Measurements from ENCODE around the gene ATXN8OS.
"Not testable (repeated sequence)": the region's sequence is repeated elsewhere in the genome, so short reads cannot be mapped to it uniquely, and the experiment has no call there.

The ATXN8OS gene

DNA sequence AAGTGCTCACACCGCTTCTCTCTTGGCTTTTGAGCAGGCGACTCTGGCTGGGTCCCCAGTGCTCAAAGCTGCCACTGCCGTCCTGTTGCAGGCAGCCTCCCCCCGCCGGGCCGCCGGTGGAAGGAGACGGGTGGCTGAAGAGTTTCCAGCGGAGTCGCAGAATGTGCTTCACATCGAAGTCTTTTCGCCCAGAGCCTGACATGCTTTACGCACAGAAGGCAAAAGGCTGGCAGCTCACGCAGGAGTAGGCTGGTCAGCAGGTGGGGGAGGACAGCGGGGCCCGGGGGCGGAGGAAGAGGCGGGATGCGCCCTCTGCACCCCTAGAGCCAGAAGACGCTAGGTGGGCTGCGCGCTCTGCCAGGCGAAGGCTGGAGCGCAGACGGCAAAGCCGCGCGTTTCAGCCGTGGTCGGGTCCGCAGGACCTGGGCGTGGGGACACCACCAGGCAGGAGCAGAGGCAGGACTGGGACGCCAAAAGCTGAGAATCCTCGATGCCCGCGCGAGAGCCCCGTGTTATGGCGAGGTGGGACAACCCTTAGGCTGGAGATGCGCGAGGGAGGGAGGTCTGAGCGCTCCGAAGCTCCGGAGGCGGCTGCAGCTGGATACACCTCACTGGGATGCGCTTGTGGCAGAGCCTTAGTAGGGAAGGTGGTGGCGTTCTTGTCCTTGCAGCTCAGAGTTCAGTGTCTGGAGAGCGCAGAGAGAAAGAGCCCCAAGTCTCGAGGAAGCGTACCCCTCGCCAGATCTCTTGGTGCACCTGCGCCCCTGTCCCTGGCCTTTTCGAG, at the start of gene ATXN8OS:
Gene ATXN8OS, plus strand, starts transcription at position 329 of the 784 bp plus-strand sequence.
- DNase-seq = no peak

DNA sequence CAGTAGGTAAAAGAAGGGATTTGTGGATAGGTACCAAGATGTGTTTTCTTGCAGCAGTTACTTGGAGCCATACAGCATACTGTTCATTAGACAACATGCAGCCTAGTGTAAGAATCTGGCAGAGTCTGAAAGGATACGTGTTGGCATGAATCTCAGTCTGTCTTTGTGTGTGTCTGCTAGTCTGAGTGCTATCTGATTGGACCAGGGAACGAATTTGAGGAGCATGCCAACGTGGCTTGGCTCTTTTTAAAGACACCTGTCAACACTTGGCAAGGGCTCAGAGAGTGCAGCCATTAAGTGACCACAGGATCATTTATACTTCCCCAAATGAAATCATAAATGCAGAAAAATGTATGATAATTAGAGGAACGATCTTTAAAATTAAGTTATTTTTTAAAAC, 27.6 kb upstream of the ATXN8OS start:
- no peak for DNase-seq

DNA sequence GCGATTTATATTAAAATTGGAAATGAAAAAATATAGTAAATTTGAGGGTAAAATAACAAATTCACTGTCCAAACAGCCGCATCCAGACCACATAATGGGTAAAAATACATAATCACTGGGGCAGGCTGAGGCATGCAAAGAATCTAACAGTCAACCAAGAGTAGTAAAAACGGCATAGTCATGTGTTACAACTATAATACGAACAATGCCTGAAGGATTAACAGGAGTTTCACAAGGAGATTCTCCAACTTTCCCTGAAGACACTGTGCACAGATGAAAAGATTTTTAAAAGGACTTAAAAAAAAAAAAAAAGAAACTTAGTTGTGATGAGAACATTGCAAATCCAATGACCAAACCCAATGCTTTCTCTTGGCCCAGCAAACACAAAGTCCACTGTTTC, 20.4 kb upstream of the ATXN8OS start:
- DNase-seq = no peak

DNA sequence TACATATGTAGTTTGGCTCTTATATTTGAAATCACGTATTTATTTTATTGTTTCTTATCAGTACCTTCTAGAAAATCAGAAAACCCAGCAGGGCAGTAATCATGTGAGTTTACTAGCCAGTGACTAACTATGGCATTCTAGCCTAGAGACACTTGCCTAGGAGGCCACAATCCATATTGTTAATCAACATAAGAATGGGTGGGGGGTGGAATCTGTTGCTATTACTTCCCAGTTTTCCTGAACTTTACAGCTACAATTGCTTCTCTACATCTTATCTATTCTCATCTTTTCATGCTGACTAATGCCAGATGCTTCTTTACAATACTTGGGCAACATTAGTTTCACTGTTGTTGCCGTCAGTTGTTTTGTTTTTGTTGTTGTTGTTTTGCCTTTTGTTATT, 18.7 kb upstream of the ATXN8OS start:
- no peak for DNase-seq

DNA sequence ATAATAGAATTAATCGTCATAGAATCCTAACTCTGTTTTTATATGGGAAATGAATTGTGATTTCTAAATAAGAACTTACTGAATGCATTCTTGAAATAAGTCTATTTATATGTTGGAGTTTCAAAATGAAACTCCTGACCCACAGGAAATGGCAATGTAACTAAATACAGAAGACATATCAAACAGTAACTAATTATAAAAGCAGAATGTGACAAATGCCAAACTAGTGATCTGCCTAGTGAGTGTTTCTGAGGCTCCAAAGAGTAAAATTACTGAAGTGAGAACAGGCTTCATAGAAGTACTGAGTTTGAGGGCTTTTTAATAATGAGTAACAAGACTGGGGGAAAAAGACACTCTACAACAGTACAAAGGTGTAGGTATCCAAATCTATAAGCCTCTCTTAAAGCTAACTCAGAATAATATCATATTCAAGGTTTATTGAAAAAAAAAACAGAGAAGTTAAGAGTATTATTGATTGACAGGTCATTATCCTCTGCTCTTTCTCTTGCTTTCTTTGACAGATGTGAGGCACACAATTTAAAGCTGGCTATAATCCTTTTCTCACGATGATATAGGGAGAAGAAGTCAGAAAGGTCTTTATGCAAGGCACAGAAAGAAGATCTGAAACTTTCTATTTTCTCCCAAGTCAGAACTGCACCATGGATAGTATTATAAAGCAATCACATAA, 17.4 kb upstream of the ATXN8OS start:
- DNase-seq = no peak

DNA sequence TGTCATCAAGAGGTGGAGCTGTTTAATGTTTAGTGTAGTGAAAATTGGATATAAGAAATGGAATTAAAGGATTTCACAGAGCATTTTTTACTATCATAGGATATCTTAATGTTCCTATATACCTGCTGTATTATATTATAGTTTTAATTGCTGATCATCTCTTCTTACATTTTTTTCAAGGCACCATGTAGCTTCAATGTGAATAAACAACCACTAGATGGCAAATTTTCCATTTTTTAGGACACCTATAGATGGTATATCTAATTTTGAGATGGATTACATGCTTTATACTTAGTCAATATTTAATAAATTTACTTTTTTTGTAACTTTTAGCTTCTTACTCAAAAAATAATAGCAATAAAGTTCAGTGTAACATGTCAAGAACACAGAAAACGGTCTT, 9.0 kb upstream of the ATXN8OS start:
- no peak for DNase-seq

DNA sequence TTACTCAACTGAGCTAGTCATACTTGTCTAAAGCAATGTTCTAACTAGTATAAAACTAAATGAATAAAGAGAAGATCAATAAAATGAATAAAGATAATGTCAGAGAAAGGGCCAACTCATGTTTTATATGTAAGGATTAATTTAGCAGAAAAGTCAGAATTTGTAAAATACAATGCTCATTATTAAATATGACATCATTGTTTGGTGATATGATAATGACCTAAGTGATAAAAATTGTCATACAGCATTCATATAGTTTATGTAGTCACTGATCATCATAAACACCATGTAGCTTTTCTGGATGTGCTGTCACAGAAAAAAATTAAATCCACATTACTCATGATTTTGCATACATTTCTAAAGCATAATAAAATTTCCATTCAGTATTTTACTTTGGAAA, 3.1 kb upstream of the ATXN8OS start:
- DNase-seq = no peak

DNA sequence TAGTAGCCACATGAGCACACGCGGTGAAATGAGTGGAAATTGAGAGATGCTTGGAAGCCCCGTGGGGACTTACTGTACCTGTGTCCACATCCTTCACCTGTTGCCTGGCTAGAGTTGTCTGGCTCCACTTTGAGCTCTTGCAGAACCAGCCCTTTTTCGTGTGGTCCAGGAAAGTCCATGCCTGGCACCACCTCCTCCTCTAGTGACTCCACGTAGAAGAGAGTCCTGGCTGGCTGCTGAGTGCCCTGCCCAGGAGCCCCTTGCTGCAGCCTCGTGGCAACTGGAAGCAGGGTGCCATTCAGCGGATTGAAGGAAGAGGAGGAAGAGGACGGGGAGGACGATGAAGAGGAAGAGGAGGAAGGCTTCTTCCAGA, 515 bp upstream of the ATXN8OS start:
- no peak for DNase-seq

DNA sequence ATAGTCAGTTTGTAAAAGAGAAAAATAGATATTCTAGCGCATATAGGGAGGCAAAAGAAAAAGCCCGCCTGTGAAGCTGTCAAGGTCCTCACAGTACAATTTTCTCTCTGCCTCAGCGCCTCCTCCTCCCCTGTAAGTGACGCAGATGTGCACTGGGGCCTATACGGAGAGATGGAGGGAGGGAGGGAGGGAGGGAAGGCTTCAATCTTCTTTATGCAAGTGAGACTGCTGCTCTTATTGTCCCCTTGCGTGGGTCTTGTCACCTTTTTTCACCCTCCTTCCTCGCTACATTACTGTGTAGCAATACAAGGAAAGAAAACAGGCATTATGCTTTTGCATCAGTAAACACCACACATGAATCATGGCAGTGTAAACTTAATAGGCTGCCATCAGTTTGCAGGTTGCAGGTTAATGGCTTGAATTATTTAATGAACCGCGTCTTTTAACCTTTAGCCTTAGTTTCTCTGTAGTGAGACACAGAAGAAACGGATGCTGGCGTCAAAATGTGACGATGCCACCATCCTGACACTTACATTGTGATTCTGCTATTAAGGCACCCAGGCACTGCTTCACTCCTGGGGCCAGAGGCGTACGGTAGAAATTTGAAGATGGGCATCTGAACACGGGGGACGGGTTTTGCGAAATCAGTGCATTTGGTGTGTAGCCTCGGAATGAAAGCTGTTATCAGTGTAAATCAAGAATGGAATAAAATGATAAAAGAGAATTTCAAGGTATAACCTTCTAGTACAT, 905 bp downstream of the ATXN8OS start, which contains the start of gene KLHL1:
Gene KLHL1, minus strand, starts transcription at position 97 of the 750 bp plus-strand sequence. CDS start 753 bp downstream, outside the sequence.
- no peak for DNase-seq

DNA sequence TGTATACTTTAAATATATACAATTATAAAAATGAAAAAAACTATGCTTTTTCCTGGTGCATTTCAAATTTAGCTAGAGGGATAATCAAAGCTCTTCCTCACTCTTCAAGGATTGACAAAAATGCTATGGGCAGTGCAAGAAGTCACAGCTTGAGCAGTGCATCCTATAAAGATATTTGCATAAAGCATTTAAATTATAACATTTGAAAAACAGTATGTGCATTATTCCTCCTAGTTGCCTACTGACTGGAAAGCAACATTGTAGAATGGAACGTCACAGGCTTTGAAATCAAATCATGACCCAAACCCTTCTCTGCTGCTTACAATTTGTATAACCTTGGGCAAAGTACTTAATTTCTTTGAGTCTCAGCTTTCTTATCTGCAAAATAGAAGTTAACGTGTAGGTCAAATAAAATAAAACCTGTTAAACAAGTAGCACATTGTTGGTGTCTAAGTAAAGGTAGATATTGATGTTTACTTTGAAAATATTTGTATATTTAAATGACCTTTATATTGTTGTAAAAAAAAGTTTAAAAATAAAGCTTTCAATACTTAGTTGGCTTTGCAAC, 9.8 kb downstream of the ATXN8OS start:
- no peak for DNase-seq

DNA sequence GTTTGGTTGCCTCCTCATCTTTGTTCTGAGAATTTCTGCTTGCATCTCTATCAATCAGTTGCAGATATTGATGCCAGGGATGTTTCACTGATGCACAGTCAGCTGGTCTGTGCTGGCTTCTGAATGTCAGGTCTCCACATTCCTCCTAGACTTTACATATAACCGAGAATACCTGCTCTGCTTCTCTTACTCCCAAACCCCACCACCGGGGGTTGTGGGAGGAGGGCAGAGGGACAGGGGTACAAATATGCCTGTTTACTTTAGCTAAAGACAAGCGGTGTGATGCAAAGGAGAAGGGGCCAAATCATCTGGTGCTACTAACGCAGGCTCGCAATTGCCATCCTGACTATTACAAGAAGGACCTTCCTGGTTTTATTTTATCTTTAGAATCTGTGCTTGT, 18.1 kb downstream of the ATXN8OS start:
- no peak for DNase-seq

DNA sequence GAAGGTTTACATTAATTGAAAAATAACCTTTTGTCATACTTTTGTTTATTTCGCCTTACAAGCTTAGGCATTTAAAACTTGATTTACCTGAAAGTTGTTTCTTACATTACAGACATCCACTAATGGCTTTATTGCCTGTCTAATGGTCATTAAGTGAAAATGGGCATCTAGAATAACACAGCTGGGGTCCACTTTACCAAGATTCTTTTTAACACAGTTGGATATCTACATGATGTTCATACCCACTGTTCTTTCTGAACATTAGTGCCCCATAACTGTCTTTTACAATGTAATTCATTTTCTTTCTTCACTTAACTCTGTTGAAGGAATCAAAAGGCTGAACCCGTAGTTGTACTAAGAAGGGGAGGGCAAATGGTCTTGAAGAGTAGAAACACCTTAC, 20.5 kb downstream of the ATXN8OS start:
- DNase-seq = no peak

DNA sequence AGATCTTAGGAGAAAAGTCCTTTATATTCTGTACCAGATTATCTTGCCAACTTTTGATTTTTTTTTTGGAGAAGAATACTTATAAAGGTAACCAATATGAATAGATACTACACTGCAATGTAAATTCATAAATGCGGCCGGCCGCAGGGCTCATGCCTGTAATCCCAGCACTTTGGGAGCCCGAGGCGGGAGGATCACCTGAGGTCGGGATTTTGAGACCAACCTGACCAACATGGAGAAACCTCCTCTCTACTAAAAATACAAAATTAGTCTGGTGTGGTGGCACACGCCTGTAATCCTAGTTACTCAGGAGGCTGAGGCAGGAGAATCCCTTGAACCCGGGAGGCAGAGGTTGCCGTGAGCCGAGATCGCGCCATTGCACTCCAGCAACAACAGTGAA, 35.0 kb downstream of the ATXN8OS start:
- DNase-seq = not testable (repeated sequence)

DNA sequence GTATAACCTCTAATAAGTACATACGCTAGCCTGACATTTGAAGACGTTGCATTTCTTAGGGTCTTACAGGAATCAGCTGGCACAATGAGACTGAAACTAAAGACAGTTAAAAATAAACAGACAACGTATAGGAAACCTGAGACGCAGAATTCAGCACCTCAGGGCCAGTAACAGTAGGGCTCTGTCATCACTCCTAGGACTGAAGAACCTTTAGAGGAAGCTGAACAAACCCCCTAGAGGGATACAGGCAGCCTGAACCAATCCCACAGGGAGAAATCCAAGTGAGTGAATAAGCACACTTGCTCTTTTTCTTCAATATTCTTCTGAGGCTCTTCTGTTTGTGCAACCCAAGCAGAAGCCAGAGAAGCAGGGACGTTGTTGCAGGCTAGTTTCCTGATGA, 54.5 kb downstream of the ATXN8OS start:
- DNase-seq = no peak

DNA sequence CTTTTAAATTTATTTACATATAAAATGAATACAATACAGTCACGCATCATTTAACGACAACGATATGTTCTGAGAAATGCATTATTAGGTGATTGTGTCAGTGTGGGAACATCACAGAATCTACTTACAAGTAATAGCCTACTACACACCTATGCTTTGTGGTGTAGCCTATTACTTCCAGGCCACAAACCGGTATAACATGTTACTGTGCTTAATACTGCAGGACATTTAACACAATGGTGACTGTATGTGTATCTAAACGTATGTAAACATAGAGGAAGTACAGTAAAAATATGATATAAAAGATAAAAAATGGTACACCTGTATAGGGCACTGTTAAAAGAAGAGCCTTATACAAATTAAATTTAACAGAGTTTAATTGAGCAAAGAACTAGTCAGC, 63.1 kb downstream of the ATXN8OS start:
- DNase-seq = no peak

DNA sequence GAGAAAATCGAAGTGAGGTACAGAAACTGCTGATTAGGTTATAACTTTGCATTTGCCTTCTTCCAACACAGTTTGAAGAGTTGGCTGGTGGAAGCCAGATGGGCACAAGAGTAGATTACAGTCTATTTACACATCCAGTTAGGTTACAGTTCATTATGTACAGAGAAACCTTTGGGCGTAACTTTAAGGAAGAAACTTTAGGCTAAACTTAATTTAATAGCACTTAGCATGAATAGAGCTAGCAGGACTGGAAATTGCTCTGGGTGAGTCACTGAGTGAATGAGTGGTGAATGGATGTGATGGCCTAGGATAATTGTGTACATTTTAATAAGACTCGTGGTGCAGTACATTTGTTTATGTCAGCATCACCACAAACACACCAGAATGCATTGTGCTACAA, 63.5 kb downstream of the ATXN8OS start:
- no peak for DNase-seq

DNA sequence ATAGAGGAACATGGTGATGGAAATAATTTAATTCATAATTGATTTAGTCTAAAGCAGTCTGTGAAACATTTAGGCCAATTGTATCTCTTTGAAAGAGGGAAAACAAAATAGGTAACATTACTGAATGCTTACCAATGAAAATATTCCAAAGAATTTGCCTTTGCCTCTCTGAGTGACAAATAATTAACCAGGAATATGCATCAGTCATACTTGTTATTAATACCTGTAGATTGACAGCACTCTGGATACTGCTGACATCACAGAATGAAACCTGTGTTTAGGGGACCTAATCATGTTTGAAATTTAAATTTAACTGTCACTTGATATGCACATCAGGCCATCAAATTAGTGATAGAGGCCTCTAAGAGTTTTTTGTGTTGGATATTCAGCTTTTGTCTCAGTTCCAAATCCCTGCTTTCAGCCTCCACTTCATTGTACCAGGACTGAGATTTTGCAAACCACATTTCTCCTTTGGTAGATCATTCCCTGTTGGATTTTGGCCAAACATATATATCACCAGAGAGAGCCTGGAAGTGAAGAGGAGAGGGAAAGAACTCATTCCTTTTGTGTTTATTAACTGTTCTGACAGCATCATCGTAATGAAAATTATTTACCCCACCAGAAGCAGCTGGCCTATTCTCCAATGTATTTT, 65.4 kb downstream of the ATXN8OS start:
- DNase-seq = no peak

DNA sequence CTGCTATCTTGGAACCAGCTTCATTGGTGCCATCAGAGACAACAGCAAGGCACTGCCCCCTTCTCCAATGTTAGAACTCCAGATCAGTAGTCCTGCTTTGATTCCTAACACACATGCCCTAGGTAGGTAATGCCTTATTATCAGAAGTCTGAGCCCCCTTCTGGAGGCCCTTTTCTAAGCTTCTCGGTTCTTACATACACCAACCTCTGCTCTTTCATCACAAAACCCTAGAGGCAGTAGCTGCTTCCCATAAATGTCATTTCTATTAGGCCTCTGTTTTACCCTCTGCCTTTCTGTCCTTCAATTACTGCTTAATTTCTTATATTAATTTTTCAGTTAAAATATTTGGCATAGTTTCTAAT, 66.0 kb downstream of the ATXN8OS start:
- no peak for DNase-seq

DNA sequence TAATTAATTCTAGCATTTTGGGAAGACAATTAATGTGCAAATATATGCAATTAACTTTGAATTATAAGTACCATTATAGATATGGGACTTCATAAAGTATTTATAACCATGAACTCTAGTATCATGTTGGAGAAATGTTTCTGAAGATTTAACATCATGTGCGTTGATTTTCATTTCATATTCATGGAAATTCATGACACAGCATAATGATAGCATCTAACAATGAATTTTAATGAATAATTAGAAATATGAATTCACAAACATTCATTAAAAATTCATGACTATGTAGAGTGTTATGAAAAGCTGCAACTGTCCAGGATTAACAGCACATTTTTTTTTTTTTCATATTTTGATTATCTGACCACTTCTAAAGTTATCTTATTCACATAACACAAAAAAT, 70.7 kb downstream of the ATXN8OS start:
- DNase-seq = no peak
